ENCODE data around the gene ASB18.

DNA sequence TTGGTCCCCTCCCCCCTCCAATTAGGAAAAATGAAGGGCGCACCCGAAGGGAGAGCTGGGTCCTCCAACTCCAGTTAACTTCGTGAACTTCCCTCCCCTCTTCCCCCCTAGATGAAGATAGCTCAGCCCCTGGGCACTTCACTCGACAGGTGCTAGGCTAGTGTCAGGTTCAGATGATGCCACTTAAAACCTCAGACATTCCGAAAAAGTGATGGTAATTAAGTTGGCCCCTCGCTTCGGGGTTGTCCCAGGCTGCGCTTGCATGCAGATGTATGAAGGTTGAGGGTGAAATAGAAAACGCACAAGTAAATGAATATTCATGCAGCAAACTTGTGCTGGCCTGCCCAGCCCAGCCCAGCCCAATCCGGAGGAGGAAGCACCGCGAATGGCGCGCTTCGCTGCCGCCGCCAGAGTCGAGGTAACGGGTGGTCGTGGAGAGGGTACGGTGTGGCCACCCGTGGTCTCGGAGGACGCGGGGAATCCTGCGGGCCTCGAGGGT, 93.0 kb downstream of the ASB18 start:
- no peak for TF ChIP-seq EZH2 (IDR thresholded peaks at IDR 0.05)
- TF ChIP-seq POLR2AphosphoS5 (IDR thresholded peaks at IDR 0.05; ENCODE audit: borderline replicate concordance, low read depth, low read length), result no peak
